LNCaP clone FGC (cell line): ENCODE results near the gene SFT2D3.

Source experiments
- DNase-seq: peaks from one replicate; pipeline ENCODE4 v3.0.0-alpha.2; 2011; ENCODE audit warnings: low read depth
- H3K4me3 ChIP-seq: 2 replicates; pipeline ENCODE4 v1.5.1; 2011; ENCODE audit warnings: mild to moderate bottlenecking, low read depth, low read length, control low read depth
- CTCF ChIP-seq: IDR thresholded peaks from 2 replicates; pipeline ENCODE4 v1.5.1; 2012; ENCODE audit warnings: mild to moderate bottlenecking; ENCODE audit not compliant: control insufficient read depth, insufficient read depth; ENCODE audit errors: extremely low read depth

SFT2D3 gene

GRCh38 chr2:127712999-127713398, 11.7 kb downstream of the SFT2D3 start:
- no peak for TF ChIP-seq CTCF
- DNase-seq = no peak
- no peak overlapping the region for H3K4me3 ChIP-seq

GRCh38 chr2:127713562-127713961, 12.3 kb downstream of the SFT2D3 start:
- TF ChIP-seq CTCF = no peak
- DNase-seq = no peak
- H3K4me3 ChIP-seq = no peak overlapping the region

GRCh38 chr2:127715778-127716449, 14.6 kb downstream of the SFT2D3 start:
- no peak for TF ChIP-seq CTCF
- no peak for DNase-seq
- no peak overlapping the region for H3K4me3 ChIP-seq

GRCh38 chr2:127718271-127718670, 17.0 kb downstream of the SFT2D3 start:
- no peak for TF ChIP-seq CTCF
- no peak for DNase-seq
- no peak overlapping the region for H3K4me3 ChIP-seq

GRCh38 chr2:127719301-127720218, 18.3 kb downstream of the SFT2D3 start:
- no peak overlapping the region for H3K4me3 ChIP-seq
- TF ChIP-seq CTCF = no peak

GRCh38 chr2:127721311-127721977, 20.1 kb downstream of the SFT2D3 start:
- no peak overlapping the region for H3K4me3 ChIP-seq
- TF ChIP-seq CTCF = no peak
- DNase-seq = no peak

More at GRCh38 chr2:127719301-127720218, 18.3 kb downstream of the SFT2D3 start:
- DNase-seq = no peak
